NCI-H2227 (cell line): ENCODE measurements around the gene IL18.
"Not testable (repeated sequence)": the region's sequence is repeated elsewhere in the genome, so short reads cannot be mapped to it uniquely, and the experiment has no call there.

Experiments used
- DNase-seq: peaks from one replicate; lab custom pipeline; 2025; ENCODE audit not compliant: unreplicated experiment; lab: John Stamatoyannopoulos, UW

The IL18 gene

DNA sequence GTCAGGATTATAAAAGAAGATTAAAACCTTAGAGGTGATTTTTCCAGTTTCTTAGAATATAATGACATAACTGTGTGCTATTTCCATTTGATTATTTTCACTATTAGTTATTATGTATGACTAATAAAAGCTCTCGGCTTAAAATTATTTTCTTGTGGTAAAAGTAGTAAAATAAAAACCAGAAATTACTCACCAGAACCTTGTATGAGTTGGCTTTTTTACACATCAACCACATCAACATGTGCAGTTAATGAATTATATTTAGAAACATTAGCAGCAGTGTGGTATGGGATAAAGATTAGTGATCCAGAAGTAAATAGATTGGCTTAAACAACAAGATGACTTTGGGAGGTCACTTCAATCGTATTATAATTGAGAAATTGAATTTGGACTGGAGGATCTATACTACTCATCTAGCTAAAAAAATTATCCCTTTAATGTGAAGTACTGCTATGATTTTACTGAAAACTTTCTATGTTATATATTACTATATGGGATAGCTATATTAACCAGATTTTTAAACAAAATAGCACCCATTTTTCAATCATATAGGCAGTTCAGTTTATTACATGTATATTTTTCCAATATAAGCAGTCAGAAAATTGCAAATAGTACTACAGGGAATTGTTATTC lies 8.6 kb upstream of the IL18 start:
- DNase-seq, result no peak

DNA sequence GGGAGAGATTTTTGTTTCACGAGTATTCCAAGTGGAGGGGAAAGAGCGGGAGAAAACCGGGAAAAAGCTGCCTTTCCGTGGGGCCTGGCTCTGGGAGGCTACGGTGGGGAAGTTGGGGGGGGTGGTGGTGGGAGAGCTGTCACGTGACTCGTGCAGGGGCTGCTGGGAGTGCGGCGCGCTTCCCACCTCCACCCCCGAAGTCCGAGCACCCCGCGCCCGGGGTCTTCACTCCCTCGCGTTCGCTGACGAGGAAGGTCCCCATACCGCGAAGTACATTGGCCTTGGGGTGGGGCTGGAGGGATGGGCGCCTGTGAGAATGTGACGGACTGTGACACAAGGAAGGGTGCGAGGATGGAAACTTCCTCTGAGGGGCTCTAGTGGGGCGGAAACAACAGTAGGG lies 3.3 kb upstream of the IL18 start, which contains the start of gene TEX12:
Gene TEX12, plus strand, starts transcription at position 228 of the 400 bp plus-strand sequence. CDS start 1,897 bp downstream, outside the sequence.
- DNase-seq, result no peak

DNA sequence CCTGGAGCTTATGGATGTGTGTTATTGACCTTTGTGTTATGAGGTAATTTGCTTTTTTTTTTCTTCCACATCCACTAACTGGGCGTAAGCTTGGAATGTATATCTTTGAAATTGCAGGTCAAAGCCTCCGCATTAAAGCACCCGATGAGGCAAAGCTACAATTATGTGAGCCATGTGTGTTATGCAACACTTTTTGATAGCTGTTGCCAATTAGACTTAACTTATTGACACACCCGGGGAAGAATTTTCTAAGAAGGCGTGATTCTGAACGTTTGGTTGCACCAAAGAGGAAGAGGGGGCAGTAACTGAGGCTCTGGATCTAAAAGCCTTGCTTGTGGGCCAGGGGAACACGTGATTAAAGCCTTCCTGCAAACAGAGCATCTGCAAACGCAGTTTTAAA lies 2.7 kb upstream of the IL18 start:
- DNase-seq, result no peak

DNA sequence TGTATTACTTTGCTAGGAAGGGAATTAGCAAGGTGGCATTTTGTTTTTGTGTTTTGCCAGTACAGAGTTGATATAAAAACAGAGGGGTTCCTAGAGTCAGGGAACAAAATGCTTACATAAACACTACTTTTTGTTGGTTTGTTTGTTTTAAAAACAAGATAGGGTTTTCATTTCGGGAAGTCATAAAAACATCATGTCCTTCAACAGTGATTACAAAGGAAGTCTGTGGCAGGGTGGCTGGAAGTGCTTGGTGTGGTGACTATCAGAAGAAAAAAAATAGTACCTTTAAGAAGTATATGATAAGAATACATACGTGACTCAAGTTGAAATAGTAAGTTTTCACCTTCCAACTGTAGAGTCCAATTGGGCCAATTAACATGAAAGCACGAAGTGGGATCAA lies 1.2 kb upstream of the IL18 start:
- no peak for DNase-seq

DNA sequence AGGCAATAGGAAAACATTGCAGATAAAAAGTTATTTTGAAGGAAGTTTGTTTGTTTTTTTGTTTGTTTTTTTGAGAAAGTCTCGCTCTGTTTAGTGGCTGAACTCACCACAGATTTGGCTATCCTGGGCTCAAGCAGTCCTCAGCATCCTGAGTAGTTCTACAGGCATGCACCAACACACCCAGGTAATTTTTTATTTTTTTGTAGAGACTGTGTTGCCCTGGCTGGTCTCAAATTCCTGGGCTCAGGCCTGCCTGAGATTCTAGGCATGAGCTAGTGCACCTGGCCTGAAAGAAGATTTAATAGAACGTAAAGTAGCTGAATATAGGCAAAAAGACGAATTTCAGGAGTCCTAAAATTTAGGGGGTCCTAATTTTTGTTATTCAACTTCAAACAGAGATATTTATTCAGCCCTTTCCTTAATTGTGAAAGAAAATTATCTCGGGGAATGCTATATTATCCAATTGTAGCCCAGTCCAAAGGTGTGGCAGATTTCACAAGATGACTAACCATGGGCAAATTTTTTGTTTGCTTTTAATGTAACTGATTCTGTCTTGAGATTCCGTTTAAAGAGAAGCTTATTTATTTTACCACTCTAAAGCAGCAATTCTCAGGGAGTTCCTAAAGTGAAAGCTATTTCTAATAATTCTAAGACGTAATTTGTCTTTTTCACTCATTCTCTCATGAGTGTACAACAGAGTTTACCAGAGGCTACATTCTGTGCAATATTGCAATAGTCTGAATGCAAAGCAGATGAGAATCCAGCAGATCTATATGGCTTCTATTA lies 940 bp downstream of the IL18 start:
- no peak for DNase-seq

DNA sequence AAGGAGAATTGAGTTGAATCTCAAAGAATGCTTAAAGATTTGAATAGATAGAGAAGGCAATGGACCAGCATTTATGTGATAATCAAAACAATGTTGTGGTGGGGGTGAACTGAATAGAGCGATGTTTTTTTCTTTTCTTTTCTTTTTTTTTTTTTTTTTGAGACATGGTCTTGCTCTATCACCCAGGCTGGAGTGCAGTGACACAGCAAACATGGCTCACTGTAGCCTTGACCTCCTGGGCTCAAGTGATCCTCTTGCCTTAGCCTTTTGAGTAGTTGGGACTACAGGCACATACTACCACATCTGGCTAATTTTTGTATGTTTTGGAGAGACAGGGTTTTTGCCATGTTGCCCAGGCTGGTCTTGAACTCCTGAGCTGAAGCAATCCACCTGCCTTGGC lies 1.7 kb downstream of the IL18 start:
- DNase-seq, result not testable (repeated sequence)

DNA sequence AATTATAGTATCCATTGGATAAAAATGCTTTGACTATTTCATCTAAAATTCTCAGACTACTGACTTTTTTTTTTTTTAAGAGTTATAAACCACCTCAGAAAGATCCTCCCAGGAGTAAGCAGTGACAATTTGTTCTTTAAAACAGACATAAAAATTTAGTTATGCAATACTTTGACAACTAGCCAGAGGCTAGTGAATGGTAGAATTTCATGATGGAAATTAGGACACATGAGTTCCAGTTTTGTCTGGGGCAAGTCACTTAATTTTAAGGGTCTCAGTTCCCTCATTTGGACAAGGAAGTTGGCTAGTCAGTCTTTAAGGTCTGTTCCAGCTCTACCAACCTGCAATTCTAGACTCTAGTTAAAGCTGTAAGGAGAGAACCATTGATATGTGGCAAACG lies 2.9 kb downstream of the IL18 start:
- no peak for DNase-seq

DNA sequence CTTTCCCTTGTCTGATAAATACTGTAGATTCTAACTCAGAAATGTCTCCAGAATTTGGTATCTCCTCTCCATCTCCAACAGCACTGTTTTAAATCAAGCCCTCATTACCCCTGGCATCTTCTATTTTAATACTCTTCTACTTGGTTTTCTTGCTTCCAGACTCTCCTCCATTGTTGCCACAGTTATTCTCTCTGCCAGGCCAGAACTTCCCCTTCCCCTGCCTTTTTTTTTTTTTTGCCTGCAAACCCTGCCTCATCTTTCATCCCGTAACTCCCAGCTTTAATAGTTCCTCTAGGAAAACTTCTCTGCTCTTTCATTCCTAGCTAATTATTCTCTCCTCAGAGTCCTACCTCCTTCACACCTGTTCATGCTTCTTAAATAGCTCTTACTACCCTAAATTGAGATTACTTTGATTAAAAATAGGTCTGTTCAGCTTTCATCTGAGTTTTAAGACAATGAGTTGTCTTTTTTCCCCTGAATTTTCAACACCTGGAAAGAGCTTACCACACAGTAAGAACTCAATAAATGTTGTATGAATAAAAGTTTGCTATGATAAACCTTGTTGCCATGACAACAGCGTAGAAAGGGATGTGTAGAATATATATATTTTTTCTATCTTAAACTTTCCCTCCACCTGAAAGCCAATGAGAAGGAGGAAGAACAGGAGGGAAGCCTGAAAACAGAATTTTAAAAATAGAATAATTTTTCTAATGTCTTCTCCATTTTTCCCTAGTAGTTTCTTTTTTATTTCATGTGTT lies 3.6 kb downstream of the IL18 start:
- DNase-seq, result no peak

DNA sequence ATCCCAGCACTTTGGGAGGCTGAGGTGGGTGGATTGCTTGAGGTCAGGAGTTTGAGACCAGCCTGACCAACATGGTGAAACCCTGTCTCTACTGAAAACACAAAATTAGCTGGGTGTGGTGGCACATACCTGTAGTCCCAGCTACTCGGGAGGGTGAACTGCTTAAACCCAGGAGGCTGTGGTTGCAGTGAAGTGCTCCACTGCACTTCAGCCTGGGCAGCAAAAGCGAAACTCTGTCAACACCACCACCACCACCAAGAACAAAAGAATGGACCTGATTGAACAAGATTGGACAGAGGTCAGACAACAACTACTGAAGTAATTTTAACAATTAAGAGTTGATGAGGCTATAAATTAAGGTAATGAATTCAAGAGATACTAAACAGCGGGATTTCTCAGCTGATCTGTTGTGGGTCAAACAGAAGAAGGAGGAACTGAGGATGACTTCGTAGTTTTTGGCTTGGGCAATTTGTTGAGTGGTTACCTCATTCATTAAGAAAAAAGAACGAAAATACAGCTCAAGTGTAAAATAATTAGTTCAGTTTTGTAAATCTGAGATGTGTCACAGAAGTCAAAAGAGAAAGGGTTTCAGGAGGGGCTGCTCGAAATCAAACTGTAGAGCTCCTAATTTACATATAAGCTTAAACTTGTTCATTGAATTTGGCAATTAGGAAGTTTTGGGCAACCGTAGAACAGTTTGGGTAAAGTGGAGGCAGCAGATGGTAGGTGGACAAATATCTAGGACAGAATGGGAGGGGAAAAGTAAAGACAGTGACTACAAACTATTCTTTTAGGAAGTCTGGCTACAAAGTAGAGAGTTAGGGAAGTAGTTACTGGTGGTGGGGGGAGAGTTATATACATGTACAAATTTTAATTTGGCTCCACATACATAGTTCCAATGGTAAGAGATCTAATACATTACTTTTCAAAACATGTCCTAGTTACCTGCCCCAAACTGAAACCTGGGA lies 4.5 kb downstream of the IL18 start:
- DNase-seq, result no peak

DNA sequence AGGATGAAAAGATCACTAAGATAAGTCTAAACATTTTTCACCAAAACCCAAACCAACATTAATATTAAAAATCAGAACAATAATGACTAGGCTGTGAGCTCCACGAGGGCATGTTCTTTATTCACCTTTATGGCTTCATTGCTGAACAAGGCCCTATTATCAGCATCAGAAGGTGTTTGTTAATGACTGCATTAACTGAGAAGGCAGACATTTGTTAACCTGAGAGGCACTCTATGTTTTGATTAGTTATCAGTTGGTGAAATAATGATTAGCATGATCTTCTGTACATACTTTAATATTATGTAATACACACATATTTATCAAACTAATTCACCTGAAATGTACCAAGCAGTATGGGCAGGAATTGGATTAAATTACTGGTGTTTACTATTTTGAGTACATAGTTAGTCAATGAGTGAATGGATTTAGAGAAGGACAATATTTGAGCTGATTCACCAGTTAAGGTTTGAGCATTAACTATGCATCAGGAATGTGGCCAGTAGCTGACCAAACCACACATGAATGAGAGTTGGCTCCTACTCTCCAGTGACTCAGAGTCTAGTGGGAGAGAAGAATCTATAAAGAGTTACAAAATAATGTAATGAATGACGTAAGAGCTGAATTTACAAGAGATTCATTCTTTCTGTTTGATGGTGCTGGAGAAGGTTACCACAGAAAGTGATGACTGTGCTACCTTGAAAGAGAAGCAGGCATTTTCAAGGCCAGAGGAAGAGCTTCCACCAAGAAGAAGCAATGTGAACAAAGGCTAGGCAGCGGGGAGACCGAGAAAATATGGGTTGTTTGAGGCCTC lies 6.7 kb downstream of the IL18 start:
- no peak for DNase-seq

DNA sequence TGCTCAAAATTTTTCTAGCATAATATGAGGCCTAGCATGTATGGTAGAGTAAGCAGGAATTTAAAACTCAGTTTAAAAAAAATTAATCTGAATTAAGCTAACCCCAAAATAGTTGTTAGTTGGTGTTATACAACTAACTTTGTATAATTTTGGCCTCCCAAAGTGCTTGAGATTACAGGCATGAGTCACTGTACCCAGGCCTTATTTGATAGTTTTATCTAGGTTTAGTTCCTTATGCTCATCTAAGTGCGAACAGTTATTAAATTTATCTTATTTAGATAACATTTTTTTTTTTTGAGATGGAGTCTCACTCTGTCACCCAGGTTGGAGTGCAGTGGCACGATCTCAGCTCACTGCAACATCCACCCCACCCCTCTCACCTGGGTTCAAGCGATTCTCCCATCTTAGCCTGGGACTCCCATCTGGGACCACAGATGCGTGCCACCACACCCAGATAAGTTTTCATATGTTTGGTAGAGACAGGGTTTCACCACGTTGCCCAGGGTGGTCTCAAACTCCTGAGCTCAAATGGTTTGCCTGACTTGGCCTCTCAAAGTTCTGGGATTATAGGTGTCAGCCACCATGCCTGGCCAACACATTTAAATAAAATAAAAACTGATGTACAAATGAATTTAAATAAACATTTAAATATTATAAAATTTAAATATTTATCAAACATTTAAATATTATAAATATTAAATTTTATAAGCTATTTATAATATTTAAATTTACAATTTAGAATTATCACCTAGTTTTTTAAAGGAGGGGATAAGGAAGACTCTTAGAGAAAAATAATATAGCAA lies 7.5 kb downstream of the IL18 start:
- DNase-seq, result no peak

DNA sequence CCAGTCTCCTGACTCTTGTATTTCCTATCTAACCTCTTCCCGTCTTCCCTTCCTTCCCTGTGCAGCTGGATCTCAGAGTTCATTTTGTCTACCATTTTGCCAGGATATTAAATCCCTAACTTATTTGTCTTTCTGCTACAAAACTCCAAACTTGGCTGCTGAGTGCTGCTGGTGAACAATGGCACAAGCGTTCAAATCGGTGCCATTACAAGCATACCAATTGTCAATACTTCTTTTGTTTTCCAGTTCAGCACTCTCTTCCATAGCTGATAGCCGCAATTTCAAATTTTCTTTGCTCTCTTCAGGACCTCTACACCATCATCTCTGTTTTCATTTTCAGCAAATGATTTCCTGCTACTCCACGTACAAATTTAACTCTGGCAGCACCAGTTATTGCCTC lies 13.4 kb downstream of the IL18 start:
- no peak for DNase-seq

DNA sequence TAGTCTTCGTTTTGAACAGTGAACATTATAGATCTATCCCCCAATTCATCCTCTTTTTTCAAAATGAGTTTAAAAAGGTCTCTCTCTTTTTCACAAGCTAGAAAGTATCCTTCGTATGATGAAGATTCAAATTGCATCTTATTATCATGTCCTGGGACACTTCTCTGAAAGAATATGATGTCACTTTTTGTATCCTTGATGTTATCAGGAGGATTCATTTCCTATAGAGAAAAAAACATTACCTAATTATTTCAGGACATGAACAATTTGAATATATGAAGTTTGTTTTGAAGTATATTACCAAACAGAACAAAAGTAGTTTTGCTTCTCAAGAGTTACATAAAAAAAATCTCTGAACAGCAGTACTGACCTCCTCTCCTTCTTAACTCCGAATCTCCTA lies 20.3 kb downstream of the IL18 start:
- DNase-seq, result no peak

DNA sequence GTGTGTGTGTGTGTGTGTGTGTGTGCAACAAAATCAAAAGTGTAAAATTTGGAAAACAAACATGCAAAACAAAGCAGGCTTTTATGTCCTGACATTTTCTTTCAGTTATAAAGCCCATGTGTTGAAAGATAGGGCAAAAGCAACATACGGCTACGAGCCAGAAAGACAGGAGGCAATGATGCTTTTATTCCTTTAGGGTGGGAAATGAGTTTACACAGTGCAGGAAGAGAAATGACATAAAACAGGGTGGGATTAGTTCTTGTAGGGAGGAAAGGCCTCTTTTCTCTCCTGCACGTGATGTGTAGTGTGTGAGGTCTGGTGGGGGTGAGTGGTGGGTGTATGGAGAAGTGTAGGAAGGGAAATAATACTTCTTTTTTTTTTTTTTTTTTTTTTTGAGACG lies 29.4 kb downstream of the IL18 start:
- no peak for DNase-seq

DNA sequence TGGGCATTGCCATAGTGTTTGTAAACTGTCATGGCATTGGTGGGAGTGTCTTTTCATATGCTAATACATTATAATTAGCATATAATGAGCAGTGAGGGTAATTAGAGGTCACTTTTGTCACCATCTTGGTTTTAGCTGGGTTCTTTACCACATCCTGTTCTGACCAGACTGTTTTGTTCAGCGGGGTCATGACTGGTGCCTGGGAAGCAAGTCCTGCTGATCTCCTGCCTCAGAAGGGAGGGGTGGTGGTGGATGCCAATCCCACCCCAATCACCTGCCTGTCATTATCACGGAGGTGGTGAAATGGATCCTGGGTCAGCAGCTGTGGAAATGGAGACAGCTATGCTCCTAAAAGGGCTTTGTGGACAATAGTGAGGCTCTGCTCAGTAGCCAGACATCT lies 31.2 kb downstream of the IL18 start:
- DNase-seq, result no peak

DNA sequence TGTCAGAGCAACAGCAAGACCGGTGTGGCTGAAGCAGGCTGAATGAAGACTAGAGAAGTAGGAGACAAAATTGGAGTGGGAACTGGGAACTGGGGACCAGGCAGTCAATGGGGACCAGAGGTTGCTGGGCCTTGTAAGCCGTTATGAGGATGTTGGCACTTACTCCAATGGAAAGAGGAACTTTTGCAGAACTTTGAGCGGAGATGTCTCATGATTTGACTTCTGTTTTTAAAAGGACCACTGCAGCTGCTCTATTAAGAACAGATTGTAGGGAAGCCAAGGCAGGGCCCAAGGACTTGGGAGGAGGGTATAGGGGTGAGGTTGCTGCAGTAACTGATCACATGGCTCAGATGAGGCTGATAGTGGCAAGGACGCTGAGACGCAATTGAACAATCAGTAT lies 34.2 kb downstream of the IL18 start:
- no peak for DNase-seq

DNA sequence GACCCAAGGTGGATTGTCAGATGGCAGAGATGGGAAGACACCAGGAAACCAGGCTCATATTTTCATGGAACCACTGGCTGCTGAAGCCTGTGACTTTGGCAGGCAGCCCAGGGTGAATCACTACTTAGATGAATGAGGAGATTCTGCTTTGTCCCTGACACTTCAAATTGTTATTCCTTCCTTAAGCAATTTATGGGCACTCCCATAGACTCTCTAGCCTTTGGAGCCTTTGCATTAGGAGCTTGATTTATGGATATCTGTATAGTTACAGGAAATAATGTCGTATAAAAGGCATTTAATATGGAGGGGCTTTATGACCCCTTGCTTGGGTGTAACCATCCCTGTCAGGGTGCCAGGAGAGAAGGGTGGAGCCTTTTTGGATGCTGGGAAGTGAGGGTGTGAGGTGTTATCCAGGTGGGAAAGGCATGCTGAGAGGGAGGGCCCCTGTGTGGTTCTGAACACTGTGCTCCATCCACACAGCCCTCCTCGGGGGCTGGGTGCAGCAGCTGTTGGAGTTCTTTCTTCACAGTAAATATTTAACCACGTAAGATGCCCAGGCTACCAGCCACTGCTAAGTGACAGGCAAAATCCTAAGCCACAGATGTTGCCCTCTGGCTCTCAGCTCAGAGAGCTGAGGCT lies 35.3 kb downstream of the IL18 start:
- peak; percentile 72 for DNase-seq

DNA sequence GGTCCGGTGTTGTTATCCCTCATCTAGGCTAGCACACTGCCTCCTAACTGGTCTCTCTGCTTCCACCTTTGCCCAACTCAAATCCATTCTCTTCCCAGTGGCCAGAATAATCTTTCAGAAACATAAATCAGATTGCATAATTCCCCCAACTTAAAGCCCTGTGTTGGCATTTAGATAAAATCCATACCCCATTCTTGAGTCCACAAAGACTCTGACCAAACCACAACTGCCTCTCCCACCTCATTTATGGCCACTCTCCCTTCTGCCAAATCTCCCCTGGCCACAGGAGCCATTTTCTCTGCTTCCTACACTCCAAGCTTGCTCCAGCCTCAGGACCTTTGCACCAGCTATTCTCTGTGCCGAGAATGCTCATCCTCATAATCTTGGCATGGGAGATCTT lies 36.8 kb downstream of the IL18 start:
- DNase-seq, result no peak

DNA sequence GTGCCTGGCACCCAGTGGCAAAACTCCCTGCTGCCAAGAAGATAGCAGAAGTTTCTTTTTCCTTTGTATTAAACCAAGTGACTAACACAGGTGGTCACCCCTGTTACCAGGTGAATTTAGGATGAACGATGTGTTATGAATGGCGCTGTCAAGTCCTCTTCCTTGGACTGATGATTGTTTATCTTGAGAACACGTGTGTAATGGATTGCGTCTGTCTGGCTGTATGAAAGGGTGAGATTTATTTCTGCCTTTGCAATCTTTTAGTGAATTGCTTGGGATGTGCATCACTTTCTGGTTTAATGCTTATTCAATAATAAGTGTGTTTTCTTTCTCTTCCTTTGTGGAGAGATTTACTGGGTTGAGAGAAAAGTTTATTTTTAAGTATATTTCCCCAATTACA lies 40.8 kb downstream of the IL18 start:
- no peak for DNase-seq
